ENCODE results near the gene L3MBTL3. TPM values are rescaled to one million over a fixed set of nuclear protein-coding genes. Genes with fewer than 3 reads are reported as not detected.

Gene L3MBTL3
- total RNA-seq, 1 experiment from 2014 or later: 3.1 TPM

DNA sequence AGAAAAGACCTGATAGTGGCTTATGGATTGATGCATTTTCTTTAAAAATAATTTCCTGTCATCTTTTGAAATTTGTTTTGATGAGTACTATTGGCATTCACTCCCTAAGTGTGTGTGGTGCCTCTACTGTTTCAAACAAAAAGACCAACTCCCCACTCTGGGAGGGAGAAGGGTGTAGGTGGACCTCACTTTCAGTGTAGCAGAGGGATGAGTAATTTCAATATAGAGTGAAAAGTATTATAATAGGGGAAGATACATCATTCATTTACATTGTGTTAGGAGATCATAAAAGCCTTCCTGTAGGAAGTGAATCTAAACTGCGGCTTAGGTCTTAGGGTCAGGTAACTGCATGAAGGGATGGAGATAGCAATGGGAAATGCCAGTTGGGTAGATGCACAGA is 158.0 kb downstream of the L3MBTL3 start:
- Histone ChIP-seq H3K9ac (ENCODE audit: low read length) (no peak overlapping the region), H3K4me3 (ENCODE audit: low read length) (no peak overlapping the region), H2AFZ (ENCODE audit: low read length) (no peak overlapping the region), H3K27ac (ENCODE audit: low read length) (no peak overlapping the region), H3K9me3 (ENCODE audit: low read length) (no peaks in the 10 kb centered on the region), H3K4me2 (ENCODE audit: low read length) (no peak overlapping the region), H3K27me3 (ENCODE audit: low read length) (no peaks in the 10 kb centered on the region), H3K36me3 (ENCODE audit: low read depth, low read length) (no peaks in the 10 kb centered on the region), H3K79me2 (ENCODE audit: low read length) (no peaks in the 10 kb centered on the region), H3K9me2 (replicated peaks; ENCODE audit: low read length) (no peaks in the 10 kb centered on the region), H3F3A (ENCODE audit: low read length, unreplicated experiment) (no peaks in the 10 kb centered on the region), H3K4me1 (ENCODE audit: insufficient read depth, low read length) (peaks cover 11% of the 10 kb centered on the region), H4K20me1 (ENCODE audit: low read length) (no peaks in the 10 kb centered on the region)
- ChIA-PET POLR2A (ENCODE audit: unreplicated experiment) (no interaction called here), CTCF (no interaction called here)
- no TSS peak for BruUV-seq (replicated peaks)
- intact Hi-C loops (cut with micrococcal nuclease): no loop called here
- no peak for TF ChIP-seq EZH2phosphoT487 (IDR thresholded peaks at IDR 0.05; ENCODE audit: borderline replicate concordance, low read length)
- no peak for TF ChIP-seq EZH2 (IDR thresholded peaks at IDR 0.05; ENCODE audit: low read length, unreplicated experiment)
- TF ChIP-seq, protein P1, sequence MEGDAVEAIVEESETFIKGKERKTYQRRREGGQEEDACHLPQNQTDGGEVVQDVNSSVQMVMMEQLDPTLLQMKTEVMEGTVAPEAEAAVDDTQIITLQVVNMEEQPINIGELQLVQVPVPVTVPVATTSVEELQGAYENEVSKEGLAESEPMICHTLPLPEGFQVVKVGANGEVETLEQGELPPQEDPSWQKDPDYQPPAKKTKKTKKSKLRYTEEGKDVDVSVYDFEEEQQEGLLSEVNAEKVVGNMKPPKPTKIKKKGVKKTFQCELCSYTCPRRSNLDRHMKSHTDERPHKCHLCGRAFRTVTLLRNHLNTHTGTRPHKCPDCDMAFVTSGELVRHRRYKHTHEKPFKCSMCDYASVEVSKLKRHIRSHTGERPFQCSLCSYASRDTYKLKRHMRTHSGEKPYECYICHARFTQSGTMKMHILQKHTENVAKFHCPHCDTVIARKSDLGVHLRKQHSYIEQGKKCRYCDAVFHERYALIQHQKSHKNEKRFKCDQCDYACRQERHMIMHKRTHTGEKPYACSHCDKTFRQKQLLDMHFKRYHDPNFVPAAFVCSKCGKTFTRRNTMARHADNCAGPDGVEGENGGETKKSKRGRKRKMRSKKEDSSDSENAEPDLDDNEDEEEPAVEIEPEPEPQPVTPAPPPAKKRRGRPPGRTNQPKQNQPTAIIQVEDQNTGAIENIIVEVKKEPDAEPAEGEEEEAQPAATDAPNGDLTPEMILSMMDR (conservative IDR thresholded peaks at IDR 0.05; ENCODE audit: low read depth, low read length): no peak
- ATAC-seq (no peak), DNase-seq (no peak)

DNA sequence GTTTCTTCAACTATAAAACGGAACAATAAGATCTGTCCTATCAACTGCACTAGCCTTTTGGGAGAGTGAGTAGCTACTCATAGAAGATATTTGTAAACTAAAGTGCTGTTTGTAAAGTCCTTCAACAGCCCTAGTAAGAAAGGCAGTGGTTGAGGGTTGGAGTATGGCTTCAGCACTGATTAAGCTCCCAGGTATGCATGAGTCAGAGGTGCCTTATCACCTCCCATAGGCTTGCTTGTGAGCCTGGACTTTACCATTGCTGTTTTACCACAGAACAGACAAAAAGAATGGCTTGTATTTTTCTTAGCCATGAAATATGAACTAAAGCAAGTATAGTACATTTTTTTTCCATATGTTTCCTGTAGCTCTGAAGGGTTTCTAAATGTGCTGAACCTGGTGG is 160.3 kb downstream of the L3MBTL3 start:
- peak; percentile 86 for DNase-seq
- Histone ChIP-seq H3K9me2 (replicated peaks; ENCODE audit: low read length) (no peaks in the 10 kb centered on the region), H3K4me3 (ENCODE audit: low read length) (no peak overlapping the region), H3K27ac (ENCODE audit: low read length) (no peak overlapping the region), H3K4me2 (ENCODE audit: low read length) (no peak overlapping the region), H3F3A (ENCODE audit: low read length, unreplicated experiment) (no peaks in the 10 kb centered on the region), H3K9ac (ENCODE audit: low read length) (no peak overlapping the region), H4K20me1 (ENCODE audit: low read length) (no peaks in the 10 kb centered on the region), H3K4me1 (ENCODE audit: insufficient read depth, low read length) (peaks cover 11% of the 10 kb centered on the region), H2AFZ (ENCODE audit: low read length) (no peak overlapping the region), H3K9me3 (ENCODE audit: low read length) (no peaks in the 10 kb centered on the region), H3K27me3 (ENCODE audit: low read length) (no peaks in the 10 kb centered on the region), H3K36me3 (ENCODE audit: low read depth, low read length) (no peaks in the 10 kb centered on the region), H3K79me2 (ENCODE audit: low read length) (no peaks in the 10 kb centered on the region)
- ChIA-PET CTCF (no interaction called here), POLR2A (ENCODE audit: unreplicated experiment) (no interaction called here)
- ATAC-seq: peak; percentile 100
- intact Hi-C loops (cut with micrococcal nuclease): no loop called here
- TF ChIP-seq EZH2phosphoT487 (IDR thresholded peaks at IDR 0.05; ENCODE audit: borderline replicate concordance, low read length) (no peak), EZH2 (IDR thresholded peaks at IDR 0.05; ENCODE audit: low read length, unreplicated experiment) (no peak)
- TF ChIP-seq, protein P1 (conservative IDR thresholded peaks at IDR 0.05; ENCODE audit: low read depth, low read length): no peak
- BruUV-seq (replicated peaks): no TSS peak

DNA sequence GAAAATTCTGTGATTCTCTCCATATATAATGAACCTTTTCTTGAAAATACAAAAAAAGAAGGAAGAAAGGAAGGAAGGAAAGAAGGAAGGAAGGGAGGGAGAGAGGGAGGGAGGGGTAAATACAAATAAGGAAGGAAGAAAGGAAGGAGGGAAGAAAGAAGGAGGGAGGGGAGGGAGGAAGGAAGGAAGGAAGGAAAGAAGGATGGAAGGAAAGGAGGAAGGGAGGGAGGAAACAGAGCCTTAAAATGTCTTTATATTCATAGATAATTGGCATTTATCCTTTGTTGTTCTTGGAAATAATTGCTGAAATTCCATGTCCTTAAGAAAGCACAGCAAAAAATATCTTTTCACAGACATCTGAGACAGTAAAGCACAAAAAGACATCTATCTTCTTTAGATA is 164.1 kb downstream of the L3MBTL3 start:
- CTCF ChIA-PET: no interaction called here
- Histone ChIP-seq H3K27me3 (ENCODE audit: low read length) (no peaks in the 10 kb centered on the region), H3K9me3 (ENCODE audit: low read length) (no peaks in the 10 kb centered on the region), H3K79me2 (ENCODE audit: low read length) (no peaks in the 10 kb centered on the region), H3K4me3 (ENCODE audit: low read length) (no peak overlapping the region), H2AFZ (ENCODE audit: low read length) (no peak overlapping the region), H3K9me2 (replicated peaks; ENCODE audit: low read length) (no peaks in the 10 kb centered on the region), H3K9ac (ENCODE audit: low read length) (no peak overlapping the region), H3K36me3 (ENCODE audit: low read depth, low read length) (no peaks in the 10 kb centered on the region), H3F3A (ENCODE audit: low read length, unreplicated experiment) (no peaks in the 10 kb centered on the region), H4K20me1 (ENCODE audit: low read length) (no peaks in the 10 kb centered on the region), H3K4me1 (ENCODE audit: insufficient read depth, low read length) (peaks cover 11% of the 10 kb centered on the region), H3K27ac (ENCODE audit: low read length) (no peak overlapping the region), H3K4me2 (ENCODE audit: low read length) (no peak overlapping the region)
- ATAC-seq: no peak
- POLR2A ChIA-PET (ENCODE audit: unreplicated experiment): no interaction called here
- intact Hi-C loops (cut with micrococcal nuclease): no loop called here
- TF ChIP-seq, protein P1 (conservative IDR thresholded peaks at IDR 0.05; ENCODE audit: low read depth, low read length): no peak
- TF ChIP-seq EZH2phosphoT487 (IDR thresholded peaks at IDR 0.05; ENCODE audit: borderline replicate concordance, low read length): no peak
- TF ChIP-seq EZH2 (IDR thresholded peaks at IDR 0.05; ENCODE audit: low read length, unreplicated experiment): no peak
- DNase-seq: no peak
- BruUV-seq (replicated peaks): no TSS peak
